ENCODE data around the gene ARMC12.
A peak's percentile ranks its signal among the peaks of the same experiment; 100 is the strongest.

ARMC12 gene

DNA sequence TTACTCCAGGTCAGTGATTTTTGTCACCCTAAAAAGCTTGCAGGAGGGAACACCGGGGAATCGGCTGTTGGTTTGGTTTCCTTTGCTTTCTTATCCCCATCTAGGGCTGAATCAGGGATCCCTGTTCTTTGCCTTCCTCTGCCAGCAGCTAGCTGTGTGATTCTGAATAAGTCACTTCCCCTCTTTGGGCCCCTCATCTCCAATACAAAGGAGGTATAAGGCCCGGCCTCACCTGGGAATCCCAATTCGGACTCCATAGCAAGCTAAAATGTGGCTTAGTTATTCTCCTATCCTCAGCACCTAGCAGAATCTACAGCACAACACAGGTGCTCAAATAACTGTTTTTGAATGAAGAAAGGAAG is 18.5 kb upstream of the ARMC12 start:
- no peak for DNase-seq (ENCODE audit: low read depth in 2 of 3, low spot score in 1 of 3)

DNA sequence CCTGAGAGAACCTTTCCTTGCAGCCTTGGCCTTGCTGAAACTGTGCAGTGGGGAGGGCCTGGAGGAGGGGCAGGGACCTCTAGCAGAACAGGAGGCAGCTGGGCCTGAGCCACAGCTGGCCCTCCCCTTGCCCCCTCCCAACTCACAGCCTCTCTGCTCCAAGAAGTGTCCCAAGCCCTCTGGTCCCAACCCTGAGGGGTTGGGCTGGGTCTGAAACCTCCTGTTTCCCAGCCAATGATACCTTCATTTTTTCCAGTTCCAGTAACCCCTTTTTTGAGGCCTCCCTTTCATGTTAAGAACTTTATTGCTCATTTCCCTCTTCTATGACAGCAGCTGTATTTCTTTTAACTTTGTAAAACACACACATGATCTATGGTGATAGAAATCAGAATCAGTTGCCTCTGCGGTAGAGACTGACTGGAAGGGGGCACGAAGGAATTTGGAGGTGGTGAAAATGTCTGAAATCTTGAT is 17.9 kb upstream of the ARMC12 start:
- no peak for DNase-seq (ENCODE audit: low read depth in 2 of 3, low spot score in 1 of 3)

DNA sequence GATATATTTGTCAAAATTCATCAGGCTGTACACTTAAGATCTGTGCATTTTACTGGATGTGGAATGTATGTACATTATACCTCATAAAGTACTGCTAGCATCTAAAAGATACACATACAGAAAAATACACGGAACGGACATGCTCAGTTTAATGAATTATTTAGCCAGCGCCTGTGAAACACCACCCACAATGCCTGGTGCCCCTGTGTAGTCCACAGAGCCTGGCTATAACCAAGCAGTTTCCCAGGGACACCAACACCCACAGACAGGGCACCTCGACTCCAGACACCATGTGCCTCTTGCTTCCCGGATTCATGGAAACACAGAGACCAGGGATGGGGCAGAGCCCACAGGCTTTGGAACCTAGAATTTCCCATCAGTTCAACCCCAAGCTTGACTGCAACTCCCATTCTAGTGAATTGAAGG is 17.4 kb upstream of the ARMC12 start:
- DNase-seq (ENCODE audit: low read depth in 2 of 3, low spot score in 1 of 3): no peak

DNA sequence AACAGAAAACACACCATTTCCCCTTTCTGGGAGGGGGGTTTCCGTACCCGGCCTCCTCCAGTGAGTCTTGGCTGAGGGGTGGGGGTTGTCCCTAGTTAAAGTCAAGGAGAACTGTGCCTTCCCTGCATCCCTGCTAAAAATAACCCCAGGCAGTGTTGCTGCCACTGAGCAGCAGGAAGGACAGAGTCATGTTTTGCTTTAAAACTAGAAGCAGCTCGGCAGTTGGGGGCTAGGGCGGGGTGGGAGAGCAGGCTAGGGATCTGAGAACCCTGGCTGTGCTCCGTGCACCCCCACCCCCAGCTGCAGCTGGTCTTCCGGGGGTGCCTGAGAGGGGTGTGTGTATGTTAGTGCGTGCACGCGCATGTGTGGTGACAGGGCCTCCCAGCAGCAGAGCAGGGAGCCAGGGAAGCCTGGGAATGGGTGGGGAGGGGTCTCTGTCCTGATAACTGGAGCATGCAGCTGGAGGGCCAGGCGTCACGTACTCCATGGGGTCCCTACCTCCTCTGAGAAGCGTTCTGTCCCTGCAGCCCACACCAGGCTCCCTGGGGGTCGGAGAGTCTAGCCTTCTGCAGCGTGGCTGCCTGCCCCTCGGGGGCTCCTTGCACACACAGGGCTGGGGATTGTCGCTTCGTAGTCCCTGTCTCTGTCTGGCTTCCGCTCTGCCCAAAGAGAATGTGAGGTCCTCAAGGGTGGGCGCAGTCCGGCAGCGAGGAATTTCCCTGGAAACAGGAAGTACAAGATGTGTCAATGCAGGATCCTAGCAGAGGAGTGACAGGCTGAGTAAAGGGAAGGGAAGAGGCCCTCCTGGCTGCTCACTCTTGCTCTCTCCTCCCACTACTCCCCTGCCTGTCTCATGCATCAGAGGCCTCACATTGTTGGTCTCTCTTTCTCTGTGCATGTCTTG is 16.8 kb upstream of the ARMC12 start:
- no peak for DNase-seq (ENCODE audit: low read depth in 2 of 3, low spot score in 1 of 3)

DNA sequence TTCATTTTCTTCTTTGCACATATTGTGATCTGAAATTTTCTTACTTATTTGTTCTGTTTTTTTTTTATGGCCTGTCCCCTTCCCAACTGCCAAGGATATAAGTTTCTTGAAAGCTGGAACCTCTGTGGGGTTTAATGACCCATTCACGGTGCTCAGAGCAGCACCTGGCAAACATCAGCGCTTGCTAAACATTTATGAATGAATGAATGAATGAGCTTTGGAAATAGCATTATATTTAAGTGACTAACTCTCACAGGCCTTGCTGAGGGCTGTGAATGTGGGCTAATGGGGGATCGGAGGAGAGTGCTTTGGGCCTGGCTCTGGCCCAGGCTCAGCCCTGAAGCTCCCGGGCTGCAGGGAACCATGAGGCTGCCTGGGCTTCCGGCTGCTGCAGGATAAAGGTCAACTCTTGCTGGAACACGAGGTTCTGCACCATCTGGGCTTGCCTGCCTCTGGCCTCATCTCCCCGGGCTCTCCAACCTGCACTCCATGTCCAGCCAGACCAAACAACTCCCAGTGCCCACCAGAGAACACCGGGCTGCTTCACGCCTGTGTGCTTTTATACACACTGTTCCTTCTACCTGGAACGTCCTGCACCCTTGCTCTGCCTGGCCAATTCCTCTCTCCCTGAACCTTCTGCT is 14.6 kb upstream of the ARMC12 start:
- no peak for DNase-seq (ENCODE audit: low read depth in 2 of 3, low spot score in 1 of 3)

DNA sequence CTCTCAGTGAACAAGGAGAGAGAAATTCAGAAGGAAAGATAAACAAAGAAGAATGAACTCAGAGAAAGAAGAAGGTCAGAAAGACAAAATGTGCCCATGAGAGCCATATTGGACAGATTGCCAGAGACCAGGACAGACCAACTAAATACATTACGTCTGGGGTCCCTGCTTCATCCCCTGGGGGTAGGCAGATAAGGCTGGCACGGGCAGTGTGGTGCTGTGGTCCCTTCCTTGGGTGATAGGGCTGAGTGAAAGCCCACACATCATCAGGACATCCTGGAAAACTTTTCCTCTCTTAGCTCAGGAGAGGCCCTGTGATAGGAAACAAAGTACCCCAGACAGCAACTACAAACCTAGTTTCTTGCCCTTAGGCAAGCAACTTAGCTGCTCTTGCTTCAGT is 13.2 kb upstream of the ARMC12 start:
- DNase-seq (ENCODE audit: low read depth in 2 of 3, low spot score in 1 of 3): no peak

DNA sequence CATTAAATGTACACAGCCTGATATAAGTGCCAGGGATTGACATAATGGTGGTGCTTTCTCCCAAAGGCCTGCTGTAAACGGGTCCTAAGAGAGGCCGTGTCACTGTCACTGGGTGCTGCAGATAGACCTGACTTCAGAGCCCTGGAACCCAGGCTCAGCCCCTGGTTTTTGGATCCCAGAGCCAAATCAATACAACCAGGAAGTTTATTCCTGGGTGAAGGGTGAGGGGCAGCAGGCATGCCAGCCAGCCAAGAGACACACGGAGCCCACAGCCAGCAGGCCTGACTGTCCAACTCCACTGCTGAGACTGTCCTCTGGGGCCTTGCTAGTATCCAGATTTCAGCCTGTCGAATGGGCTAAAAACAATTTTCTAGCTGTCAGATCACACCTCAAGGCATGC is 12.8 kb upstream of the ARMC12 start:
- DNase-seq (ENCODE audit: low read depth in 2 of 3, low spot score in 1 of 3): no peak

DNA sequence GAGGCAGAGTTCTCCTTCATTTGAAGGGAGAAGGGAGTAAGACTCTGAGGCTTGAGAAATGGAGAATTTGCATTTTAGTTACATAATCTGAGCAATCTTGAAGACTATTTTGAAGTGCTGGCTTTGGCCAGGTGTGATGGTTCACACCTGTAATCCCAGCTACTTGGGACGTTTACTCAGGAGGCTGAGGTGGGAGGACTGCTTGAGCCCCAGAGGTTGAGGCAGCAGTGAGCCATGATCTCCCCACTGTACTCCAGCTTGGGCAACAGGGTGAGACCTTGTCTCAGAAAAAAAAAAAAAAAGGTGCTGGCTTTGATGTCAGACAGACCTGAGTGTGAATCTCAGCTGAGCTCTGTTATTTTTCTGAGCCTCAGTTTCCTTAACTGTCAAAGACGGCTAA is 12.4 kb upstream of the ARMC12 start:
- no peak for DNase-seq (ENCODE audit: low read depth in 2 of 3, low spot score in 1 of 3)

DNA sequence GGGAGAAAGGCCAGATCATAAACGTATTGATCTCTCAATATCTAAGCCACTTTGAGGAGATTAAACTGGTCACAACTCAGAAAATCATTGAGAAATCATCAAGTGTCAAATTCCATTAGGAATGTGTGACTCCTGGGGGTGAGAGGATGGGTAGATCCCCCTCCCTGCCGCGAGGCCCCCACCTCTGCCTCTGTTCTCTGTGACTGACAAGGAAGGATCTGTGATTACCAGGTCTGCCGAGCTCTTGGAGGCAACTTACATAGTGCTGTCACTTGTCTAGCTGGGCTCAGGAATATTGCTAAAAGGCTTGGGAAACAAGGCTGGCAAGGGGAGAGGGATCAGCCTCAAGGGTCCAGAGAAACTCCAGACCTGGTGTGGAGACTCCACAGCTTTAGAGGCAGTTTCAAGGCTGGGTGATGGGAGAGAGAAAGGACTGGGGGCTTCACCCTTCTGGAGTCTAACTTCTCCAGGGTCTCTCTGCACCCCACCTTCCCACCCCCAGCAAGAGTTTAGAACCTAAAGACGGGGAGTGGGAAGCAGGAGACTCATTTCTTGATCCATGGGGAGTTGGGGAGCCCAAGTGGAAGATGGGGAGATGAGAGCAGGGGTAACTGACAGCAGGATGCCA is 11.6 kb upstream of the ARMC12 start:
- DNase-seq (ENCODE audit: low read depth in 2 of 3, low spot score in 1 of 3): no peak

DNA sequence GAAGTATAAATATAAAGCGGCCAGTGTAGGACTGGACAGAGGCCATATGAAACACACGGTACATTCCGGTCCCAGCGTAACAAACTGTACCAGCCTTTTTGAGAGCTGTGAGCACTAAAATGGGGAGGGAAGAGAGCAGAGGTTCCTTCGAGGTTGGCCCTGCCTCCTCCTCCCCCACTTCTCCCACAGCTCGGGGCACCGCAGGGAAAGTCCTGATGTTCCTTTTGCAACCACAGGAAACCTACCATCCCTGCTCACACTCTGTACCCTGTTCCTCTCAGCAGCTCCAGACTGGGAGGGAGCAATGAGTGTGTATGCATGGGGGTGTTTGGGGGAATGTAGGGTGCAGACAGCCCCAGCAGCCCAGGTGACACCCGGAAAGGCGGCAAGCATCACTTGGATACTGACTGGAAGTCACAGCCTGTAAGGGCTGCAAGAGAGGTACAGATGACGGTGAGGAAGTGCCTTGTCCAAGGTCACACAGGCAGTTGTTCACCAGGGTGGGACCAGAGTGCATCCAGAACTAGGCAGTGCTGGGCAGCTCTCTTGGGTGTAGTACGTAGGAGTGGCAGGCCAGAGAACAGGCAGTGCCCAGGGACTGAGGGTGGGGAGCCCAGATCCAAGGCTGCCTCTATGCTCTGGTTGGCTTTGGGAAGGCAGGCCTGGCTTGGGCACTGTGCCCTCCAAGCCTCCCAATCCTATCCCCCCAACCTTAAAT is 11.0 kb upstream of the ARMC12 start:
- no peak for DNase-seq (ENCODE audit: low read depth in 2 of 3, low spot score in 1 of 3)

DNA sequence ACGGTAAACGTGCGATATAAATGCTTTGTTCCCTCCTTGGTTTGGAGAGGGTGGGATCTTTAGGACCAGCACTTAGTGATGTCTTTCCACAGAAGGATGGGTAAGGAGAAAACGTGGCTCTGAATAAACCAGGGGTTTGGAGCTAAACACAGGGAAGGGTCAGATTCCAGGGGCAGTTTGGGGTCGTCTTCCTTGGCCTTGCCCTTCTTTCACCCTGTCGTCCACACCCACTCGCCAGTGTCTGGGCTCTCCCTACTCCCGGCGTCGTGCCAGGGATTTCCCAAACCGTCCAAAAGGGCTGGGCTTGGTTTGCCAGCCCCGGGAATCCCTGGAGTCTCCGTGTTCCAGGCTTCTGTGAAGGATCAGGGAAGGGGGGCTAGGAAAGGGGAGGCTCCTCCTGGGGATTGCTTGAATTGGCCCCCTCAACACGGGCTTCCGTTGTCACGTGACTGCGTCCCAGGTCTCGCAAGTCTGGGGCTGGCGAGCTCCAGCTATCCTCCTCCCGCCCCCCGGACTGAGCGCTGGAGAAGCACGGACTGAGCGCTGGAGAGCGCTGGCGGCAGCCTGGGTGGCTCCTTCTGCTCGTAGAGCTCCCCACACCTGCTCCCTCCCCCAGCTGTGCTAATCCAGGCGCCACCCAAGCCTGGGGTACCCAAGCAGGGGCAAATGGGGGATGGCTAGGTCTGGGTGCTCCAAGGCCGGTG is 9.4 kb upstream of the ARMC12 start:
- DNase-seq (ENCODE audit: low read depth in 2 of 3, low spot score in 1 of 3): no peak

DNA sequence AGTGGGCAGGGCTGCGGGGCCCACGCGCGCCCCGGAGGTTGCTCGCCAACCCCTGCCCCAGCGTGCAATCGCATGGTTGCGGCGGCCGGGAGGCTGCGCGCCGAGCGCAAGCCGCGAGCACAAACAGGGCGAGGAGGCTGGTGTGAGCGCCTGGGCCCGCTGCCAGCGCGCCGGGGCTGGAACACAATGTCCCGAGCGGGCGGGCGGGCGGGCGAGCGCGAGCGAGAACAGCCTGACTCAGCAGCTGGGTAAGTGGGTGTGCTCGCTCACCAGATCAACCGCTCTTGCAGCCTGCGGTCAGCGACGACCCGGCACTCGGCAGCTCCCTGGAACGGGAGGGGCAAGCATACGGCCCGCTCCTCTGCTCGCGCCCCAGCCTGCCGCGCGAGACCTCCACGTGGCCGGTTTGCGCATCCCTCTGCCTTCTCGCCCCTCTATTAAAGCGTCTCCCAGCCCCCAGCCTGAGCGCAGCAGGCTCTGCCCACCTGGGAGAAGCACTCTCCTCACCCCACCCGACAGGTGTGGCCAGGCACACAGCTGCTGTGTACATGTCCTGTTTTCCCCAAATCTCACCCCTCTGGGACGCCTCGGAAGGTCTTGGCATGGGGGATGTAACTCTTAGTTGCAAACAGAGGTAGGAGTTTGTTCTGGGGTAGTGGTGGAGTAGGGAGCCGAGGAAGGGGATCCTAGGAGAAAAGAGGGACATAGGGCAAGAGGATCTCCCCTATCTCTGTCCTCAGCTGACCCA is 8.7 kb upstream of the ARMC12 start:
- DNase-seq (ENCODE audit: low read depth in 2 of 3, low spot score in 1 of 3): peak in 2 of 3 donors; percentile 77 to 81

DNA sequence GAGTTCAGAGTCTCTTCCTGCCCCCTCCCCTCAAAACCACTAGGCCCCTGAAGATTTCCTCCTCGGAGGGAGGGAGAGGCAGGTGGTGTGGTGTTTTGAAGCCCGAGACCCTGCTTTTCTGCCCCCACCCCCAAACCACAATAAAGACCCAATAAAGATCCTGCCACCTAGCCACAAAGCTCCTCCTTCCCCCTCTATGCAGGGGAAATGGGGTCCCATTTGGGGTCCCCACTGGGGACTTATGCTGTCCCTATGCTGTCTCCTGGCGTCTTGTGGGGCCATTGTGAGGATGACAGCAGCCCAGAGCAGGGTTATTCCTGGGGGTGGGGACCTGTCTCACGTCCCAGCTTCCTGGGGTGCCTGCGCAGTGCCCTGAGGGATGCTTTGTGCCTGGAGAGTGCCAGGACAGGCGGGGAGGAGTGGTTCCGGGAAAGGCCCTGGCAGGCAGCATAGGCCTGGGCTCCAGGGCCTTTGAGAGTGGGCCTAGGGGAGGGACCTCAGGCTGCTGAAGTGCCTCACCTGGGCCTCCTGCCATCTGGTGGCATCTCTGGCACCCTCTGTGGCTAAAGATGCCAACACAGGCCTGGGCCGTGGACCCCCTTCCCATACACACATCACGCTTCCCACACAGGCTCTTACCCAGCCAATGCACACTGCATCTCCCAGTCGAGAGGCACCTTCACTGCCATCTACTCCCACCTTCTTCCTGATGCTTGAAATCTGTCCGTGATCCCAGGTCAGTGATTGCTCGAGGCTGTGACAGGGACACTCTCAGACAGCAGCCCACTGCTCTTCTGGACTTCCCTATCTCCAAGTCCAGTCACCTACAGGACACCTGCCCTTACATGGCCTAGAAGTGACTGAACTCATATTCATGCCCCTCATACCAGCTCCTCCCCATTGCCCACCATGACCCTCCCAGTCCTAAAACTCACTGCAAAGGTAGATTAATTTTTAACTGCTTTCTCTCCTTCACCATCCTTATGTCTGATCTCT is 7.9 kb upstream of the ARMC12 start:
- no peak for DNase-seq (ENCODE audit: low read depth in 2 of 3, low spot score in 1 of 3)

DNA sequence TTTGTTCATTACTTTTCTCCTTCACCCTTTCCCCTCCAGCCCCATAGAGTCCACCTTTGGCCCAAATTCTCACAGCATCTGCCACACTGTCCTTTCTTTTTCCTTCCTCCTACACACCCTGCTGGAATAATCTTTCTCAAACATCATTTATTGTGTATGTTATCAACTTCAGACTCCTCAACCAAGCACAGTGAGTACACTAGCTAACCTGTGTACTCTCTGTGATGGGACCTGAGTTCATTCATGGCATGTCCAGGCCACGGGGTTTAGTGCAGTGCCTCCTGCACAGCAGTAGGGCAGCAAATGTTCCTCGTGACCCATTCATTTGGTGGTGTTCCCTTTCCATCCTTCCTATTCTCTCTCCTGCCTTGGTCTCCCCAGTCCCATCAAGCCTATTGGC is 7.1 kb upstream of the ARMC12 start:
- DNase-seq (ENCODE audit: low read depth in 2 of 3, low spot score in 1 of 3): no peak

DNA sequence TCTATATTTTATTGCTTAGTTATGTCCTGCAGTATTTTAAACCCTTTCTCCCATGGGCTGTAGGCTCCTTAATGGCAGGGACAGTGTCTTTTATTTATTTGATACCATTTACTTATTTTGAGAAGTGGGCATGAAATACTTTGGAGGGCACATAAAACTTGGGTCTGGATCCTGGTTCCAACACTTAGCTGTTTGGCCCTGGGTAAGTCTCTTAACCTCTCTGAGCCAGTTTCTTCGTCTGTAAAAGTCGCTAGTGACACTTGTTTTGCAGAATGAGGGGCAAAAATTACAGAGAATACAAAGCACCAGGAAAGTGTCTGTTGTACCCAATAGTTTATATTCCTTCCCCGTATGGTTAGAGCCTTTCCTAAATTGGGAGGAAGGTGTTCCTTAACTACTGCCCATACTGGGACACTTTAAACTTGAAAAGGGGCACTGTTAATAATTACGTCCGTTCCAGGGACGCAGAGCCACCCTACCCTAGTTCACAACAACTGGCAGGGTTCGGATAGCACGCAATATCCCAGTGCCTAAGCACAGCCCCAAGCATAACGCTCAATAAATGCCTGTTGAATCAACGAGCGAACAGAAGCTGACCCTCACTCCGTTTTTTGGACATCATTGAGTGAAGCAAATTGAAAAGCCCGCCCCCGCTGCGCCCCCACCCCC is 6.0 kb upstream of the ARMC12 start:
- DNase-seq (ENCODE audit: low read depth in 2 of 3, low spot score in 1 of 3): no peak

DNA sequence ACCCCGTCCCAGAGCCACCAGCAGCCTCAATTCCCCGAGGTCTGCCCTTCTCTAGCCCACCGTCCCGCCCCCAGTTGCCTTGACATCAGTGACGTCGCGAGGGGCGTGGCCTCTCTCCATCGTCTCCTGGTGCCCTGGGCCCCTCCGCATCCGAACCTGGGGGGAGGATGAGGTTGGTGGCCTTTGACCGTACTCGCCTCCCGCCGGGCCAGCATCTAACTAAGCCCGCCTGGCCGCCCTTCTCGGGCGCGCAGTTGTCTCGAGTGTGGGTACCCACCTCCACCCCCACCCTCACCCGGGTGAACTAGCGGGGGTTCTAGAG is 5.5 kb upstream of the ARMC12 start:
- DNase-seq (ENCODE audit: low read depth in 2 of 3, low spot score in 1 of 3): peak; percentile 89 to 90 (median 90)

DNA sequence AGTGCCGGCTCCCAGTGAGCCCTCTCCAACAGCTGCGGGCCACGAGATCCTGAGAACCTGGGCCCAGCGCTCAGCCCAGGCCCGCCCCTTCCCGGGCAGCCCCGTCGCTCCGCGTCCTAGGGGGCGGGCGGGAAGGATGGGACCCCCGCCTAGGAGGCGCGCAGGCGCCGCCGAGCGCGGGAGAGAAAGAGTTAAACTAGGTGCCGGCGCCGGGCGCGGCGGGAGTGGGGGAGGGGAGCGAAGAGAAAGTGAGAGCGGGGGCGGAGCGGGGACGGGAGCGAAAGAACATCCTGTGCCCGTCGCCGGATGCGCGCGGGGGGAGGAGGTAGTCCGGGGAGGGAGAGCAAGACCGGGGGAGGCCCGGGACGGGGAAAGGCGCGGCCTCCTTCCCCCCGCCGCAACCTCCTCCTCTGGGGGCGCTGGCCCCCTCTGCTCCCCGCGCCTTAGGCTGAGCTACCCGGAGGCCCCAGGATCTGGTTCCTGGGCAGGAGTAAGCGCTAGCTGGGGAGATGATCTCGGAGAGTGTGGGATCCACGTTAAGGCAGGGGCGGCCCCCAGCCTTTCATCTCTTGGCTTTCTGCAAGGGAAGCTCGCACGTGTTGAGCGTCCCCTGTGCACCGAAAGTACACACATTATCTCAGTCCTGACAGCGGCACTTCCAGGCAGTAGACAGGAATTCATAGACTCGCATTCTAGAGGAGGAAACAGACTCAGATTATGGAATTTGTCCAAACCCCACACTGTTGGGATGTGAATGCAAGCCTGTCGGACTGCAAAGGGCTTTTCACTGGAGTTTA is 4.9 kb upstream of the ARMC12 start:
- peak; percentile 90 to 95 (median 94) for DNase-seq (ENCODE audit: low read depth in 2 of 3, low spot score in 1 of 3)

DNA sequence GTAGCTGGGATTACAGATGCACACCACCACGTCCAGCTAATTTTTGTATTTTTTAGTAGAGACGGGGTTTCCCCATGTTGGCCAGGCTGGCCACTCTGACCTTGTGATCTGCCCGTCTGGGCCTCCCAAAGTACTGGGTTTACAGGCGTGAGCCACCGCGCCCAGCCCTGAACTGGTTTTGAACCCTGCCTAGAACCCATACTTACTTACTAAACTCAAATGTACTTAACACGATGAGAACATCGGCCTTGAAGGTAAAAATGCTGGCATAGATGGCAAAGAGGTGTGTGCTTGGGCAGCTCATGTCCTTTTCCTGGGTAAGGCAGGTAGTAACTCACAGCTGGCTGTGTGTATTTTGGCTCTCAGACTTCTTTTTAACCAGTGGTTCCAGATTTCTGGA is 3.2 kb upstream of the ARMC12 start:
- no peak for DNase-seq (ENCODE audit: low read depth in 2 of 3, low spot score in 1 of 3)
